GM23338 (cell line): ENCODE data around the gene FMN2. TPM values are rescaled to one million over a fixed set of nuclear protein-coding genes. Genes with fewer than 3 reads are reported as not detected.

ENCODE experiments used
- ATAC-seq: fragments of 200-7000 bp; cut with Tn5 transposase; 3 replicates; pipeline ENCODE4 v1.9.1; 2020
- DNase-seq: peaks from one replicate; pipeline ENCODE4 v3.0.0-alpha.2; 2015; ENCODE audit warnings: low spot score
- H2AFZ ChIP-seq: fragments of 200-600 bp; sonication (generic); 2 replicates; pipeline ENCODE4 v1.8.0; 2016; ENCODE audit warnings: antibody characterized with exemption, mild to moderate bottlenecking, moderate library complexity
- H3F3A ChIP-seq: fragments of 200-600 bp; sonication (generic); replicated peaks from 2 replicates; pipeline ENCODE4 v1.8.0; 2017; ENCODE audit warnings: antibody characterized with exemption, mixed run types, low read depth
- H3K27ac ChIP-seq: fragments of 200-600 bp; sonication (generic); 2 replicates; pipeline ENCODE4 v1.6.1; 2016; ENCODE audit warnings: low read depth
- H3K27me3 ChIP-seq: fragments of 200-600 bp; sonication (generic); 2 replicates; pipeline ENCODE4 v1.8.0; 2016; ENCODE audit warnings: mild to moderate bottlenecking, mixed run types, moderate library complexity; ENCODE audit not compliant: insufficient read depth
- H3K36me3 ChIP-seq: fragments of 200-600 bp; sonication (generic); 2 replicates; pipeline ENCODE4 v1.8.0; 2016; ENCODE audit warnings: mild to moderate bottlenecking; ENCODE audit not compliant: insufficient read depth
- H3K4me1 ChIP-seq: fragments of 200-600 bp; sonication (generic); 2 replicates; pipeline ENCODE4 v1.8.0; 2016; ENCODE audit warnings: mild to moderate bottlenecking, moderate library complexity; ENCODE audit not compliant: insufficient read depth
- H3K4me2 ChIP-seq: fragments of 200-600 bp; sonication (generic); 2 replicates; pipeline ENCODE4 v1.7.1; 2017; ENCODE audit warnings: mixed run types
- H3K4me3 ChIP-seq: fragments of 200-600 bp; sonication (generic); 2 replicates; pipeline ENCODE4 v1.6.1; 2016; ENCODE audit warnings: mixed run types
- H3K79me2 ChIP-seq: fragments of 200-600 bp; sonication (generic); replicated peaks from 2 replicates; pipeline ENCODE4 v1.8.0; 2017; ENCODE audit warnings: mild to moderate bottlenecking; ENCODE audit not compliant: insufficient read depth
- H3K9me2 ChIP-seq: fragments of 200-600 bp; sonication (generic); 2 replicates; pipeline ENCODE4 v1.8.0; 2017; ENCODE audit not compliant: insufficient read depth
- H4K20me1 ChIP-seq: fragments of 200-600 bp; sonication (generic); replicated peaks from 2 replicates; pipeline ENCODE4 v1.8.0; 2017; ENCODE audit warnings: mild to moderate bottlenecking; ENCODE audit not compliant: insufficient read depth
- H3K27ac Mint-ChIP-seq: 2 replicates; pipeline ENCODE4 v1.8.0; 2020; ENCODE audit warnings: inconsistent platforms, mild to moderate bottlenecking, moderate library complexity, mixed read lengths
- H3K27me3 Mint-ChIP-seq: 3 replicates; pipeline ENCODE4 v1.8.0; 2022; ENCODE audit warnings: low read depth, mild to moderate bottlenecking, moderate library complexity, mixed read lengths, inconsistent platforms; ENCODE audit not compliant: insufficient read depth, poor library complexity
- H3K36me3 Mint-ChIP-seq: 3 replicates; pipeline ENCODE4 v1.8.0; 2021; ENCODE audit warnings: low read depth, mild to moderate bottlenecking, inconsistent platforms, moderate library complexity, mixed read lengths
- H3K4me1 Mint-ChIP-seq: 3 replicates; pipeline ENCODE4 v1.8.0; 2020; ENCODE audit warnings: mild to moderate bottlenecking, inconsistent platforms, mixed read lengths
- H3K4me3 Mint-ChIP-seq: 3 replicates; pipeline ENCODE4 v1.8.0; 2021; ENCODE audit warnings: moderate library complexity, mild to moderate bottlenecking, inconsistent platforms, mixed read lengths
- H3K9me3 Mint-ChIP-seq: 3 replicates; pipeline ENCODE4 v1.8.0; 2020; ENCODE audit warnings: moderate library complexity, mild to moderate bottlenecking, inconsistent platforms, mixed read lengths
- CREB1 ChIP-seq: fragments of 250-450 bp; sonication (Bioruptor Pico); IDR thresholded peaks from 2 replicates; pipeline ENCODE4 v1.5.0; 2020; ENCODE audit warnings: low read depth, mild to moderate bottlenecking, moderate library complexity
- ETS1 ChIP-seq: IDR thresholded peaks from 2 replicates; pipeline ENCODE4 v1.6.1; 2016; ENCODE audit warnings: antibody characterized with exemption
- EZH2 ChIP-seq: fragments of 200-600 bp; sonication (generic); IDR thresholded peaks from one replicate; pipeline ENCODE4 v1.8.0; 2017; ENCODE audit warnings: antibody characterized with exemption, mild to moderate bottlenecking, low read depth; ENCODE audit not compliant: unreplicated experiment
- EZH2phosphoT487 ChIP-seq: fragments of 200-600 bp; sonication (generic); IDR thresholded peaks from one replicate; pipeline ENCODE4 v1.8.1; 2018; ENCODE audit warnings: antibody characterized with exemption; ENCODE audit not compliant: unreplicated experiment
- JUNB ChIP-seq: IDR thresholded peaks from one replicate; pipeline ENCODE4 v1.6.1; 2016; ENCODE audit warnings: antibody characterized with exemption; ENCODE audit not compliant: unreplicated experiment
- NANOG ChIP-seq: IDR thresholded peaks from 2 replicates; pipeline ENCODE4 v1.6.1; 2016; ENCODE audit warnings: antibody characterized with exemption, borderline replicate concordance
- POLR2AphosphoS5 ChIP-seq: IDR thresholded peaks from 2 replicates; pipeline ENCODE4 v1.6.1; 2016; ENCODE audit warnings: antibody characterized with exemption, low read depth
- REST ChIP-seq: IDR thresholded peaks from one replicate; pipeline ENCODE4 v1.6.1; 2018; ENCODE audit warnings: antibody characterized with exemption; ENCODE audit not compliant: unreplicated experiment
- STAT1 ChIP-seq: IDR thresholded peaks from one replicate; pipeline ENCODE4 v1.6.1; 2016; ENCODE audit warnings: antibody characterized with exemption; ENCODE audit not compliant: unreplicated experiment
- ZNF114 ChIP-seq: fragments of 250-450 bp; sonication (Bioruptor Pico); IDR thresholded peaks from 2 replicates; pipeline ENCODE4 v1.5.0; 2020; ENCODE audit warnings: mild to moderate bottlenecking, moderate library complexity
- ZNF331 ChIP-seq: fragments of 250-450 bp; sonication (Bioruptor Pico); IDR thresholded peaks from 2 replicates; pipeline ENCODE4 v1.5.0; 2020; ENCODE audit warnings: low read depth, mild to moderate bottlenecking, moderate library complexity
- polyA plus RNA-seq: library from polyadenylated mRNA; unstranded; fragments of >200 nt; fragmentation: Nextera tagmentation; extraction: Ambion mirVana; gene quantifications from 2 replicates; pipeline ENCODE4 v1.2.1, GENCODE V29; 2016
- total RNA-seq: library from RNA; depleted of rRNA; stranded (reverse); fragments of >200 nt; shearing (Covaris generic); gene quantifications from 2 replicates; pipeline ENCODE4 v1.2.3, GENCODE V29; 2014
- TF ChIP-seq, protein P1 (sequence below), 2 experiments: fragments of 200-600 bp in 1 of 2; sonication (generic) in 1 of 2; conservative IDR thresholded peaks; 2 replicates each; pipeline versions ENCODE4 v1.5.1 to v1.6.1; 2016 to 2017; ENCODE audit warnings: antibody characterized with exemption in 2 of 2, low read depth in 2 of 2, mild to moderate bottlenecking in 2 of 2, moderate library complexity in 1 of 2
- TF ChIP-seq, protein P2 (sequence below): fragments of 250-450 bp; sonication (Bioruptor Pico); IDR thresholded peaks from 2 replicates; pipeline ENCODE4 v1.5.0; 2020; ENCODE audit warnings: mild to moderate bottlenecking, moderate library complexity

FMN2 gene
- total and polyA plus RNA-seq, 2 experiments from 2014 or later: 1.5 to 2.5 TPM

DNA sequence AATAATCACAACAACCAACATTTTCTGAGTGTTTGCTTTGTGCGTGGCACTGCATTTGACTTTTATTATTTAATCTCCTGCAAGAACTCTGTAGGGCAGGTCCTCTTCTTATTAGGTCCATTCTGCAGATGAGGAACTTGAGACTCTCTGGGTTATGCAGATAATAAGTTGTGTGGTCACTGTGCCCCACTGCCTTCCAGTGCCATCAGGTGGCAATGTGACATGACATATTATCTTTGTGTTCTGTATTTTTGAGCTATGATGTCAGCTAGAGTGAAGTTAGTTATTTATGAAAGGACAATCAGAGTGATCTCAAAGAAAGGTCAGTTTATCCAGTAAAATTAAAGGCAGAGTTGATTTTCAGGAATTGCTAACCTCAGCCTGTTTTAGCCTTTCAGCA, 196.0 kb downstream of the FMN2 start:
- no peak overlapping the region for H3K27ac Mint-ChIP-seq
- Histone ChIP-seq H3K79me2 (no peaks in the 10 kb centered on the region), H4K20me1 (no peaks in the 10 kb centered on the region), H3K9me2 (peaks cover 6% of the 10 kb centered on the region; the same call in 1 of the 2 replicates), H3K36me3 (no peaks in the 10 kb centered on the region), H3K27ac (no peak overlapping the region), H3F3A (no peaks in the 10 kb centered on the region), H2AFZ (no peak overlapping the region), H3K4me3 (no peak overlapping the region), H3K4me1 (no peaks in the 10 kb centered on the region), H3K27me3 (no peaks in the 10 kb centered on the region), H3K4me2 (no peak overlapping the region)
- ATAC-seq (no peak), DNase-seq (no peak)
- H3K36me3 Mint-ChIP-seq: no peaks in the 10 kb centered on the region
- peaks cover 7% of the 10 kb centered on the region; the same call in 2 of the 3 replicates for H3K4me1 Mint-ChIP-seq
- H3K27me3 Mint-ChIP-seq: no peaks in the 10 kb centered on the region
- no peak for TF ChIP-seq ZNF331 (CRISPR knock-in tag)
- TF ChIP-seq REST: no peak
- no peak for TF ChIP-seq JUNB
- no peak for TF ChIP-seq EZH2phosphoT487
- TF ChIP-seq ZNF114 (CRISPR knock-in tag): no peak
- no peak for TF ChIP-seq CREB1 (CRISPR knock-in tag)
- no peak for TF ChIP-seq EZH2
- TF ChIP-seq NANOG: no peak
- TF ChIP-seq, protein P1, sequence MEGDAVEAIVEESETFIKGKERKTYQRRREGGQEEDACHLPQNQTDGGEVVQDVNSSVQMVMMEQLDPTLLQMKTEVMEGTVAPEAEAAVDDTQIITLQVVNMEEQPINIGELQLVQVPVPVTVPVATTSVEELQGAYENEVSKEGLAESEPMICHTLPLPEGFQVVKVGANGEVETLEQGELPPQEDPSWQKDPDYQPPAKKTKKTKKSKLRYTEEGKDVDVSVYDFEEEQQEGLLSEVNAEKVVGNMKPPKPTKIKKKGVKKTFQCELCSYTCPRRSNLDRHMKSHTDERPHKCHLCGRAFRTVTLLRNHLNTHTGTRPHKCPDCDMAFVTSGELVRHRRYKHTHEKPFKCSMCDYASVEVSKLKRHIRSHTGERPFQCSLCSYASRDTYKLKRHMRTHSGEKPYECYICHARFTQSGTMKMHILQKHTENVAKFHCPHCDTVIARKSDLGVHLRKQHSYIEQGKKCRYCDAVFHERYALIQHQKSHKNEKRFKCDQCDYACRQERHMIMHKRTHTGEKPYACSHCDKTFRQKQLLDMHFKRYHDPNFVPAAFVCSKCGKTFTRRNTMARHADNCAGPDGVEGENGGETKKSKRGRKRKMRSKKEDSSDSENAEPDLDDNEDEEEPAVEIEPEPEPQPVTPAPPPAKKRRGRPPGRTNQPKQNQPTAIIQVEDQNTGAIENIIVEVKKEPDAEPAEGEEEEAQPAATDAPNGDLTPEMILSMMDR (conservative IDR thresholded peaks at IDR 0.05; ENCODE audit: low read depth in 2 of 2): no peak
- TF ChIP-seq STAT1: no peak
- TF ChIP-seq, protein P2, sequence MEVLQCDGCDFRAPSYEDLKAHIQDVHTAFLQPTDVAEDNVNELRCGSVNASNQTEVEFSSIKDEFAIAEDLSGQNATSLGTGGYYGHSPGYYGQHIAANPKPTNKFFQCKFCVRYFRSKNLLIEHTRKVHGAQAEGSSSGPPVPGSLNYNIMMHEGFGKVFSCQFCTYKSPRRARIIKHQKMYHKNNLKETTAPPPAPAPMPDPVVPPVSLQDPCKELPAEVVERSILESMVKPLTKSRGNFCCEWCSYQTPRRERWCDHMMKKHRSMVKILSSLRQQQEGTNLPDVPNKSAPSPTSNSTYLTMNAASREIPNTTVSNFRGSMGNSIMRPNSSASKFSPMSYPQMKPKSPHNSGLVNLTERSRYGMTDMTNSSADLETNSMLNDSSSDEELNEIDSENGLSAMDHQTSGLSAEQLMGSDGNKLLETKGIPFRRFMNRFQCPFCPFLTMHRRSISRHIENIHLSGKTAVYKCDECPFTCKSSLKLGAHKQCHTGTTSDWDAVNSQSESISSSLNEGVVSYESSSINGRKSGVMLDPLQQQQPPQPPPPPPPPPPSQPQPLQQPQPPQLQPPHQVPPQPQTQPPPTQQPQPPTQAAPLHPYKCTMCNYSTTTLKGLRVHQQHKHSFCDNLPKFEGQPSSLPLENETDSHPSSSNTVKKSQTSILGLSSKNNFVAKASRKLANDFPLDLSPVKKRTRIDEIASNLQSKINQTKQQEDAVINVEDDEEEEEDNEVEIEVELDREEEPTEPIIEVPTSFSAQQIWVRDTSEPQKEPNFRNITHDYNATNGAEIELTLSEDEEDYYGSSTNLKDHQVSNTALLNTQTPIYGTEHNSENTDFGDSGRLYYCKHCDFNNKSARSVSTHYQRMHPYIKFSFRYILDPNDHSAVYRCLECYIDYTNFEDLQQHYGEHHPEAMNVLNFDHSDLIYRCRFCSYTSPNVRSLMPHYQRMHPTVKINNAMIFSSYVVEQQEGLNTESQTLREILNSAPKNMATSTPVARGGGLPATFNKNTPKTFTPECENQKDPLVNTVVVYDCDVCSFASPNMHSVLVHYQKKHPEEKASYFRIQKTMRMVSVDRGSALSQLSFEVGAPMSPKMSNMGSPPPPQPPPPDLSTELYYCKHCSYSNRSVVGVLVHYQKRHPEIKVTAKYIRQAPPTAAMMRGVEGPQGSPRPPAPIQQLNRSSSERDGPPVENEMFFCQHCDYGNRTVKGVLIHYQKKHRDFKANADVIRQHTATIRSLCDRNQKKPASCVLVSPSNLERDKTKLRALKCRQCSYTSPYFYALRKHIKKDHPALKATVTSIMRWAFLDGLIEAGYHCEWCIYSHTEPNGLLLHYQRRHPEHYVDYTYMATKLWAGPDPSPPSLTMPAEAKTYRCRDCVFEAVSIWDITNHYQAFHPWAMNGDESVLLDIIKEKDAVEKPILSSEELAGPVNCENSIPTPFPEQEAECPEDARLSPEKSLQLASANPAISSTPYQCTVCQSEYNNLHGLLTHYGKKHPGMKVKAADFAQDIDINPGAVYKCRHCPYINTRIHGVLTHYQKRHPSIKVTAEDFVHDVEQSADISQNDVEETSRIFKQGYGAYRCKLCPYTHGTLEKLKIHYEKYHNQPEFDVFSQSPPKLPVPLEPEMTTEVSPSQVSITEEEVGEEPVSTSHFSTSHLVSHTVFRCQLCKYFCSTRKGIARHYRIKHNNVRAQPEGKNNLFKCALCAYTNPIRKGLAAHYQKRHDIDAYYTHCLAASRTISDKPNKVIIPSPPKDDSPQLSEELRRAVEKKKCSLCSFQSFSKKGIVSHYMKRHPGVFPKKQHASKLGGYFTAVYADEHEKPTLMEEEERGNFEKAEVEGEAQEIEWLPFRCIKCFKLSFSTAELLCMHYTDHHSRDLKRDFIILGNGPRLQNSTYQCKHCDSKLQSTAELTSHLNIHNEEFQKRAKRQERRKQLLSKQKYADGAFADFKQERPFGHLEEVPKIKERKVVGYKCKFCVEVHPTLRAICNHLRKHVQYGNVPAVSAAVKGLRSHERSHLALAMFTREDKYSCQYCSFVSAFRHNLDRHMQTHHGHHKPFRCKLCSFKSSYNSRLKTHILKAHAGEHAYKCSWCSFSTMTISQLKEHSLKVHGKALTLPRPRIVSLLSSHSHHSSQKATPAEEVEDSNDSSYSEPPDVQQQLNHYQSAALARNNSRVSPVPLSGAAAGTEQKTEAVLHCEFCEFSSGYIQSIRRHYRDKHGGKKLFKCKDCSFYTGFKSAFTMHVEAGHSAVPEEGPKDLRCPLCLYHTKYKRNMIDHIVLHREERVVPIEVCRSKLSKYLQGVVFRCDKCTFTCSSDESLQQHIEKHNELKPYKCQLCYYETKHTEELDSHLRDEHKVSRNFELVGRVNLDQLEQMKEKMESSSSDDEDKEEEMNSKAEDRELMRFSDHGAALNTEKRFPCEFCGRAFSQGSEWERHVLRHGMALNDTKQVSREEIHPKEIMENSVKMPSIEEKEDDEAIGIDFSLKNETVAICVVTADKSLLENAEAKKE (CRISPR knock-in tag): no peak
- no peak for TF ChIP-seq POLR2AphosphoS5
- no peak for TF ChIP-seq ETS1
- H3K9me3 Mint-ChIP-seq: no peaks in the 10 kb centered on the region
- no peak overlapping the region for H3K4me3 Mint-ChIP-seq
